ENCODE results near the gene RFNG. TPM values are rescaled to one million over a fixed set of nuclear protein-coding genes. Genes with fewer than 3 reads are reported as not detected.

Gene RFNG
- total and polyA plus RNA-seq, 2 of the 13 experiments (the other 11 are each of a cell fraction or from before 2014, with no cell fraction given): 61.4 to 64.0 TPM

- TF ChIP-seq SKIL (CRISPR knock-in tag; IDR thresholded peaks at IDR 0.05; ENCODE audit: borderline replicate concordance): no peak
- no peak for TF ChIP-seq CREM (IDR thresholded peaks at IDR 0.05)
- TF ChIP-seq CREM (CRISPR knock-in tag; IDR thresholded peaks at IDR 0.05): no peak
- TF ChIP-seq RBM39 (IDR thresholded peaks at IDR 0.05; ENCODE audit: low read depth, low read length, poor library complexity, severe bottlenecking): no peak
- 0 out of 2 replicates have a peak, but pooled peaks have one; percentile 13 for TF ChIP-seq ZBTB43 (CRISPR knock-in tag; conservative IDR thresholded peaks at IDR 0.05)
- peak; percentile 88 for TF ChIP-seq ZNF776 (CRISPR knock-in tag; IDR thresholded peaks at IDR 0.05)
- no peak for TF ChIP-seq ZNF33B (CRISPR knock-in tag; IDR thresholded peaks at IDR 0.05)
- TF ChIP-seq ZNF124 (CRISPR knock-in tag; IDR thresholded peaks at IDR 0.05): no peak; the same call in 1 of the 2 replicates
- no peak for TF ChIP-seq NAIF1 (CRISPR knock-in tag; IDR thresholded peaks at IDR 0.05; ENCODE audit: borderline replicate concordance)
- TF ChIP-seq HDAC1 (CRISPR knock-in tag; IDR thresholded peaks at IDR 0.05): peak; percentile 75
- TF ChIP-seq ZNF841 (CRISPR knock-in tag; IDR thresholded peaks at IDR 0.05; ENCODE audit: borderline replicate concordance): no peak
- TF ChIP-seq ZNF264 (CRISPR knock-in tag; IDR thresholded peaks at IDR 0.05): no peak
- no peak for TF ChIP-seq ZNF354B (CRISPR knock-in tag; IDR thresholded peaks at IDR 0.05)
- no peak for TF ChIP-seq RNF2 (conservative IDR thresholded peaks at IDR 0.05; ENCODE audit: low read depth)
- peak; percentile 49; the same call in 1 of the 2 replicates for TF ChIP-seq ZHX2 (IDR thresholded peaks at IDR 0.05; ENCODE audit: low read depth)
- TF ChIP-seq ZHX2 (CRISPR knock-in tag; IDR thresholded peaks at IDR 0.05; ENCODE audit: borderline replicate concordance): no peak; the same call in 1 of the 2 replicates
- TF ChIP-seq ISX (CRISPR knock-in tag; conservative IDR thresholded peaks at IDR 0.05): no peak
- TF ChIP-seq GABPB1 (CRISPR knock-in tag; IDR thresholded peaks at IDR 0.05): peak; percentile 43
- TF ChIP-seq ZSCAN29 (CRISPR knock-in tag; conservative IDR thresholded peaks at IDR 0.05): no peak
- TF ChIP-seq ZNF460 (CRISPR knock-in tag; IDR thresholded peaks at IDR 0.05; ENCODE audit: borderline replicate concordance): no peak
- TF ChIP-seq ZNF724P (CRISPR knock-in tag; IDR thresholded peaks at IDR 0.05; ENCODE audit: borderline replicate concordance): peak; percentile 5; the same call in 1 of the 2 replicates
Observed at GRCh38 chr17:82098939-82099763, 47.5 kb upstream of the RFNG start (continued).
